D721Med (cell line): Measurements from ENCODE around the gene SGPL1.

Source experiments
- DNase-seq: peaks from one replicate; pipeline ENCODE4 v3.0.0; 2011; ENCODE audit warnings: low spot score; ENCODE audit not compliant: insufficient read length
- FAIRE-seq: peaks from 2 replicates; lab custom pipeline; 2011; peaks lifted over from hg19 to GRCh38; lab: Jason Lieb, UNC
- TF ChIP-seq, protein P1 (sequence below): IDR thresholded peaks from 2 replicates; pipeline ENCODE4 v1.5.1; 2012; ENCODE audit warnings: mild to moderate bottlenecking, control low read depth; ENCODE audit not compliant: insufficient read depth; ENCODE audit errors: missing control alignments

The SGPL1 gene

DNA sequence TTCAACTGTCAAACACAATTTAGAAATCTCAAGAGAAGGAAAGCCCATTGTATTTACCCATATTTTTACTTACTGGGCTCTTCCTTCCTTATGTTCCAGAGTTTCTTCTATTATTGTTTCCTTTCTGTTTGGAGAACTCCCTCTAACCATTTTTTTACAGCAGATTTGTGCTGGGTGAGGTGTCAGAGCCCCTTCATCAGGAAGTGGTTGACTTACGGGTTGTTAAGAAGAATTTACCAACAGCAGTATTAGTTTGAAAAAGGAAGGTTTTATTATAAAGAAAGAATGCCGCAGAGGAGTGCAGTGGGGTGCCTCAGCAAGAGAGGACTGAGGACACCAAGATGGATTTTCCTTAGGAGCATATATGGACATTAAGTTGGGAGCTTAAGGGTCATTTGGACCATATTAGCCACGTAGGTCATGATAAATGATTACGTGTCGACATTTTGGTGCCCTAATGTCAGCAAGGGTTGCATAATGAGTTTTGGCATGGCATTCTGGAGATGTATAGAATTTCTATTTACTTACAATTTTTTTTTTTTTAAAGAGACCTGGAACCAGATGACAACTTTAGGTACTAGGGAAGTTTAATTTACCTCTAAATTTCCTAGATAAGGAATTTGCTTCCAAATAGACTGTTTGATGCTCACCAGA is 24.2 kb upstream of the SGPL1 start:
- TF ChIP-seq, protein P1, sequence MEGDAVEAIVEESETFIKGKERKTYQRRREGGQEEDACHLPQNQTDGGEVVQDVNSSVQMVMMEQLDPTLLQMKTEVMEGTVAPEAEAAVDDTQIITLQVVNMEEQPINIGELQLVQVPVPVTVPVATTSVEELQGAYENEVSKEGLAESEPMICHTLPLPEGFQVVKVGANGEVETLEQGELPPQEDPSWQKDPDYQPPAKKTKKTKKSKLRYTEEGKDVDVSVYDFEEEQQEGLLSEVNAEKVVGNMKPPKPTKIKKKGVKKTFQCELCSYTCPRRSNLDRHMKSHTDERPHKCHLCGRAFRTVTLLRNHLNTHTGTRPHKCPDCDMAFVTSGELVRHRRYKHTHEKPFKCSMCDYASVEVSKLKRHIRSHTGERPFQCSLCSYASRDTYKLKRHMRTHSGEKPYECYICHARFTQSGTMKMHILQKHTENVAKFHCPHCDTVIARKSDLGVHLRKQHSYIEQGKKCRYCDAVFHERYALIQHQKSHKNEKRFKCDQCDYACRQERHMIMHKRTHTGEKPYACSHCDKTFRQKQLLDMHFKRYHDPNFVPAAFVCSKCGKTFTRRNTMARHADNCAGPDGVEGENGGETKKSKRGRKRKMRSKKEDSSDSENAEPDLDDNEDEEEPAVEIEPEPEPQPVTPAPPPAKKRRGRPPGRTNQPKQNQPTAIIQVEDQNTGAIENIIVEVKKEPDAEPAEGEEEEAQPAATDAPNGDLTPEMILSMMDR: no peak
- no peak for FAIRE-seq
- no peak for DNase-seq

DNA sequence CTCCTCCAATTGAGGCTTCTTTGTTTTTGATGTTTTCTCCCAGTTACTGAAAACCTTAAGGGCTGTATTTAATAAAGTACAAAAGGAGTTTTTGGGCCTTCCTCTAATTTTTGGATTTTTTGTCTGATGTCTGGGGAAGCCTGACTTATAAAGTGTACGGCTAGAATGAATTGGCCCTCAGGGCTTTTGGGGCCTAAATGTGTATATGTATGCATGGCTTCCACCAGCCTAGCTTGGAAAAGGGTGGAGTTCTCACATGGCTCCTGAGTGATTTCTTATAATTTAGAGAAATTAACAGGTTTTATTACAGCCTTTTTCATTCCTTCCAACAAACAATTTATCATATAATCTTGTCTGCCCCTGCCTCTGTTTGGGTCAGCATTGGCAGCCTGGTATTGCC is 20.1 kb upstream of the SGPL1 start:
- no peak for DNase-seq
- no peak for FAIRE-seq
- TF ChIP-seq, protein P1: no peak

- DNase-seq (no peak), FAIRE-seq (no peak)
- TF ChIP-seq, protein P1: no peak
Observed at GRCh38 chr10:70797840-70798239, 17.9 kb upstream of the SGPL1 start.

DNA sequence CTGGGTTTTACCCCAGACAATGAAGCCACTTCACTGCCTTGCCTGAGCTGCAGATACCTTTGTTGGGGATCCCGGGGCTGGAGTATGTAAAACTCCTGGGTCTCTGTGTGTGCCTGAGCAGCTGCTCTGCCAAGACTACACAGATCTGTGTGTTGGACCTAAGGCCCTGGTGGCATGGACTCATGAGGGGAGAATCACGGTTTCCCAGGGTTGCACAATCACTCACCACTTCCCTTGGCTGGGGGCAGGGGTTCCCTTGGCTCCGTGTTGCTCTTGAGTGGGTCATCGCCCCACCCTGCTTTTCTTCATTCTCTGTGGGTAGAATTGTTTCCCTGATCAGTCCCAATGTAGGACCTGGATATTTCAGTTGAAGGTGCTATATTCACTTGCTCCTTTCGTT is 16.6 kb upstream of the SGPL1 start:
- FAIRE-seq (no peak), DNase-seq (no peak)
- TF ChIP-seq, protein P1: no peak

DNA sequence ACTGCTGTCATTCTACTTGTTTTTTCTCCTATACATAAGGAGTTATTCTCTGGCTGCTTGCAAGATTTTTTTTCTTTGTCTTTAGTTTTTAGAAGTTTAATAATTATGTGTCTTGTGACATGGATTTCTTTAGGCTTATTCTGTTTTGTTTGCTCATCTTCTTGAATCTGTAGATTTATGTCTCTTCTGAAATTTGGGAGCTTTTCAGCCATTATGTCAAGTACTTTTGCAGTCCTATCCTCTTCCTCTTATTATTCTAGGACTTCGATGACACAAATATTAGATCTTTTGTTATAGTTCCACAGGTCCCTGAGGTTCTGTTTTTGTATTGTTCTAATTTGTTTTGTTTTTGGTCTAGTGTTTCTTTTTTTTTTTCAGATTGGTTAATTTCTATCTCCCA is 13.9 kb upstream of the SGPL1 start:
- DNase-seq (no peak), FAIRE-seq (no peak)
- TF ChIP-seq, protein P1: no peak

GRCh38 chr10:70803775-70804420 is 11.8 kb upstream of the SGPL1 start:
- DNase-seq (no peak), FAIRE-seq (no peak)
- TF ChIP-seq, protein P1: no peak

GRCh38 chr10:70804421-70804808 is 11.3 kb upstream of the SGPL1 start:
- TF ChIP-seq, protein P1: no peak
- FAIRE-seq (no peak), DNase-seq (no peak)
